GM12865 (cell line): ENCODE results near the gene CYP39A1.

Experiments used
- DNase-seq: peaks from one replicate; pipeline ENCODE4 v3.0.0; 2010; ENCODE audit warnings: low read depth
- H3K4me3 ChIP-seq: 2 replicates; pipeline ENCODE4 v1.5.1; 2011; ENCODE audit warnings: mild to moderate bottlenecking, low read depth, low read length, control low read depth
- CTCF ChIP-seq: IDR thresholded peaks from 2 replicates; pipeline ENCODE4 v1.5.1; 2011; ENCODE audit warnings: low read length, control low read depth, low read depth, inconsistent platforms; ENCODE audit not compliant: insufficient read depth; ENCODE audit errors: missing control alignments

CYP39A1 gene

GRCh38 chr6:46504242-46504641, 148.4 kb downstream of the CYP39A1 start:
- no peak overlapping the region for H3K4me3 ChIP-seq
- no peak for TF ChIP-seq CTCF
- no peak for DNase-seq

- no peak for TF ChIP-seq CTCF
- no peak for DNase-seq
- H3K4me3 ChIP-seq, result no peak overlapping the region
These were observed 150.0 kb downstream of the CYP39A1 start for GRCh38 chr6:46502486-46503119.

GRCh38 chr6:46501136-46502089, 151.2 kb downstream of the CYP39A1 start:
- no peak overlapping the region for H3K4me3 ChIP-seq
- DNase-seq, result no peak
- no peak for TF ChIP-seq CTCF

GRCh38 chr6:46500382-46500781, 152.2 kb downstream of the CYP39A1 start:
- TF ChIP-seq CTCF, result no peak
- no peak for DNase-seq
- H3K4me3 ChIP-seq, result no peak overlapping the region
